Measurements from ENCODE around the gene WEE2.
A peak's percentile ranks its signal among the peaks of the same experiment; 100 is the strongest.

WEE2 gene

GRCh38 chr7:141737836-141738591, 29.9 kb downstream of the WEE2 start, which contains the start of gene SSBP1 (continued):
- TF ChIP-seq ZNF558 (tag by site-specific recombination; IDR thresholded peaks at IDR 0.05) (peak; percentile 68; the same call in 1 of the 2 replicates), ZNF335 (tag by site-specific recombination; conservative IDR thresholded peaks at IDR 0.05) (peak; percentile 92), ZNF10 (tag by site-specific recombination; IDR thresholded peaks at IDR 0.05) (peak; percentile 98), KLF7 (tag by site-specific recombination; IDR thresholded peaks at IDR 0.05; ENCODE audit: borderline replicate concordance) (peak; percentile 93), ZNF530 (tag by site-specific recombination; IDR thresholded peaks at IDR 0.05; ENCODE audit: low read depth) (no peak), BCL11B (tag by site-specific recombination; IDR thresholded peaks at IDR 0.05; ENCODE audit: low read depth) (no peak), ZBTB1 (tag by site-specific recombination; IDR thresholded peaks at IDR 0.05) (peak; percentile 99), GLI2 (tag by site-specific recombination; IDR thresholded peaks at IDR 0.05; ENCODE audit: borderline replicate concordance, low read depth) (no peak), ZNF596 (tag by site-specific recombination; IDR thresholded peaks at IDR 0.05) (no peak), ZNF585B (tag by site-specific recombination; IDR thresholded peaks at IDR 0.05) (no peak), ZNF146 (tag by site-specific recombination; IDR thresholded peaks at IDR 0.05) (peak; percentile 67), ZNF324 (tag by site-specific recombination; IDR thresholded peaks at IDR 0.05) (peak; percentile 99), ZNF394 (tag by site-specific recombination; IDR thresholded peaks at IDR 0.05; ENCODE audit: borderline replicate concordance) (peak; percentile 93), OVOL3 (tag by site-specific recombination; IDR thresholded peaks at IDR 0.05) (peak; percentile 83; the same call in 1 of the 2 replicates), SP2 (tag by site-specific recombination; IDR thresholded peaks at IDR 0.05) (peak; percentile 76), ZNF211 (tag by site-specific recombination; IDR thresholded peaks at IDR 0.05; ENCODE audit: low read depth) (no peak), ZBTB20 (tag by site-specific recombination; IDR thresholded peaks at IDR 0.05) (peak; percentile 54; the same call in 1 of the 2 replicates), ZNF549 (tag by site-specific recombination; IDR thresholded peaks at IDR 0.05) (no peak), ZNF341 (tag by site-specific recombination; IDR thresholded peaks at IDR 0.05; ENCODE audit: low read depth) (0 out of 2 replicates have a peak, but pooled peaks have one; percentile 2), ZNF2 (tag by site-specific recombination; IDR thresholded peaks at IDR 0.05) (peak; percentile 88), HIC1 (tag by site-specific recombination; IDR thresholded peaks at IDR 0.05) (no peak), ZBTB7A (tag by site-specific recombination; IDR thresholded peaks at IDR 0.05; ENCODE audit: low read depth) (no peak), GLI4 (tag by site-specific recombination; IDR thresholded peaks at IDR 0.05) (peak; percentile 89), ZBTB6 (tag by site-specific recombination; IDR thresholded peaks at IDR 0.05) (peak; percentile 36; the same call in 1 of the 2 replicates), YY1 (tag by site-specific recombination; IDR thresholded peaks at IDR 0.05) (peak; percentile 83), ZNF548 (tag by site-specific recombination; IDR thresholded peaks at IDR 0.05) (peak; percentile 57), EGR2 (tag by site-specific recombination; IDR thresholded peaks at IDR 0.05; ENCODE audit: low read depth) (peak; percentile 90), ZNF169 (tag by site-specific recombination; IDR thresholded peaks at IDR 0.05) (no peak), ZNF18 (tag by site-specific recombination; IDR thresholded peaks at IDR 0.05) (no peak), IKZF3 (tag by site-specific recombination; IDR thresholded peaks at IDR 0.05) (peak; percentile 90), ZBTB8A (tag by site-specific recombination; IDR thresholded peaks at IDR 0.05) (peak; percentile 56; the same call in 1 of the 2 replicates)
- TF ChIP-seq, protein P1, sequence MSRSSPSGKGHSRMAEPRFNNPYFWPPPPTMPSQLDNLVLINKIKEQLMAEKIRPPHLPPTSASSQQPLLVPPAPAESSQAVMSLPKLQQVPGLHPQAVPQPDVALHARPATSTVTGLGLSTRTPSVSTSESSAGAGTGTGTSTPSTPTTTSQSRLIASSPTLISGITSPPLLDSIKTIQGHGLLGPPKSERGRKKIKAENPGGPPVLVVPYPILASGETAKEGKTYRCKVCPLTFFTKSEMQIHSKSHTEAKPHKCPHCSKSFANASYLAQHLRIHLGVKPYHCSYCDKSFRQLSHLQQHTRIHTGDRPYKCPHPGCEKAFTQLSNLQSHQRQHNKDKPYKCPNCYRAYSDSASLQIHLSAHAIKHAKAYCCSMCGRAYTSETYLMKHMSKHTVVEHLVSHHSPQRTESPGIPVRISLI (tag by site-specific recombination; IDR thresholded peaks at IDR 0.05), result peak; percentile 97
- TF ChIP-seq, protein P2, sequence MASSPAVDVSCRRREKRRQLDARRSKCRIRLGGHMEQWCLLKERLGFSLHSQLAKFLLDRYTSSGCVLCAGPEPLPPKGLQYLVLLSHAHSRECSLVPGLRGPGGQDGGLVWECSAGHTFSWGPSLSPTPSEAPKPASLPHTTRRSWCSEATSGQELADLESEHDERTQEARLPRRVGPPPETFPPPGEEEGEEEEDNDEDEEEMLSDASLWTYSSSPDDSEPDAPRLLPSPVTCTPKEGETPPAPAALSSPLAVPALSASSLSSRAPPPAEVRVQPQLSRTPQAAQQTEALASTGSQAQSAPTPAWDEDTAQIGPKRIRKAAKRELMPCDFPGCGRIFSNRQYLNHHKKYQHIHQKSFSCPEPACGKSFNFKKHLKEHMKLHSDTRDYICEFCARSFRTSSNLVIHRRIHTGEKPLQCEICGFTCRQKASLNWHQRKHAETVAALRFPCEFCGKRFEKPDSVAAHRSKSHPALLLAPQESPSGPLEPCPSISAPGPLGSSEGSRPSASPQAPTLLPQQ (tag by site-specific recombination; IDR thresholded peaks at IDR 0.05), result peak; percentile 92

Data from HEK293 (cell line).